ENCODE measurements around the gene TAPT1.

TAPT1 gene

DNA sequence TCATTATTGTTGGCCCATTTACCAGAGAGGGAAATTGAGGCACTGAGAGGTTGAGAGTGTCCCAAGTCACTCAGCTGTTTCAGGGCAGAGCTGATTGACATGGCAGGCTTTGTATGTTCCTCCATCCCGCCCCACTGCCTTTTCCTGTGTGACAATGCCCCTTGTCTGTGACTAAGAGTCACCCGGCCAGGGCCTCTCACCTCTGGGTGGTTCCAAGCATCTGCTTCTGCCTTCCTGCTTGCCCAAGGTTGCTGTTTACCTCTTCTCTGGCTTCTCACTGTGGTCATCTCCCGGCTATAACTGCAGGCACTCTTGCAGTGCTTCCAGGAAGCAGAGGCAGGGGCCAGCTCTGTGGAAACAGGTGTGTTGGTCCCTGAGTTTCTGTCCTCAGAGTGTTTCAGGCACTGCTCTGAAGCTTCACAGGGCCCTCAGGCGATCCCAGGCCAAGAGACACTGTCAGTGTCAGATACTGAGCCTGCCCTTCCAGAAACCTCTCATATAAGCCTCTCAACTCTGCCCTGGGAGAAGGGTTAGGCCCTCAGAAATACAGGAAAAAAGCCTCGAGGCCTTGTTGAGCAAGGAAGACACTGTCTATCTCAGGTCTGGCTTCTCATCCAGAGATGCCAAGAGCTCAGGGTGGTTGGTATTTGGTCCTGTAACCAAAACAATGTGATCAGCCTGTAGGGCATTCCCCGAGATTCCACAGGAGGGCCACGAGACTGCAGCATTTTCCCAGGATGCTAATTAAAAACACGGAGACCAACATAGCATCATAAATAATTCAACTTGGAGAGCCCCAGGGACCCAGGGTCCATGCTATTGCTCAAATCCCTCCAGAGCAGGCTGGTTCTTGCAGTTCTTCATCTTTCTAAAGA is 100.5 kb downstream of the TAPT1 start:
- no peak for DNase-seq

DNA sequence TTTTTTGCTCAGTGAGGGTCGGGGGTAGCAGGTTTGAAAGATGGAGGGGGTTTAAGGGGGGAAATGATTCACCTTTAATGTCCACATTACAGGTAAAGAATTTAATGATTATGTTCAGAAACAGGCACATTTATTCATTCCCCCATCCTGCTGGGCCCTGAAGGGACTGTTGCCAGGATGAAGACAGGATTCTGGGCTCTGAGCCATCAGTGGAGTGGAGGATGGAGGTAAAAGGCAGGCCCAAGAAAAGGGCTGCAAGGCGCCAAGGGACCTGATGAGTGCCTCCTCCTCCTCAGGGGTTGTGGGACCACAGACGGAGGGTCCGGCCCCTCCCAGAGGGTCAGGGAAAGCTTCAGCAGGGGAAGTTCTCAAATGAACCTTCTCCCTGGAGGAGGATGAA is 102.0 kb downstream of the TAPT1 start:
- no peak for DNase-seq

DNA sequence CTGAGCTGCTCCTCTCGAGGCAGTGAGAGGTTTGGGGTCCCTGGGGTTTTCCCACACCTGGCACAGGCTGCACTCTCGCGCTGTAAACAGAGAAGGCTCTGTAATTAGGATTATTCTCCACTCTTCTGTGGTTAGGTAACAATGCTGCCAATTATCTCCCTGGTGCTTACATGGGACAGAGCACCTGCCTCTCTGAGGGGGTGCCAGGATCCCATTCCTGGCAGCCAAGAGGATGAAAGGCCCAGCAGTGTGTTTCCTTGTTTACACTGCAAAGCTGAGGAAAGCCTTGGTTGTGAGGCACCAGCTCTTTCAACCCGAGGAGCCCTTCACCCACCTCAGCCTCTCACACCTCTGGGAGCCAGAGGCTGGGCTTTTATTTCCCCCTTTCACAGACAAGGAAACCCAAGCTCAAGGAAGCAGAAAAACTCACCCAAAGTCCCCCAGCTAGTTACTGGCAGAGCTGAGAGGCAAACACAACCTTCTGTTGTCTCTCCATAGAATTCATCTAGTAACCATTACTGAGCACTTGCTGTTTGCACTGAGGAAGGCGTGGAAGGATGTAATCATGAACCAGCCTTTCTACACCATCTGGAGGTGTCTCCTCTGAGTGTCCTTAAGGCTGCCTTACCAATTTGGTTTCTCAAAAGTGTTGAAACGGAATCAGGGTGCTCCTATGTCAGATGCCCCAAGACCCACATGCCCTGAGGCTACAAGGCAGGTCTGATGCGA is 102.8 kb downstream of the TAPT1 start:
- DNase-seq, result no peak

DNA sequence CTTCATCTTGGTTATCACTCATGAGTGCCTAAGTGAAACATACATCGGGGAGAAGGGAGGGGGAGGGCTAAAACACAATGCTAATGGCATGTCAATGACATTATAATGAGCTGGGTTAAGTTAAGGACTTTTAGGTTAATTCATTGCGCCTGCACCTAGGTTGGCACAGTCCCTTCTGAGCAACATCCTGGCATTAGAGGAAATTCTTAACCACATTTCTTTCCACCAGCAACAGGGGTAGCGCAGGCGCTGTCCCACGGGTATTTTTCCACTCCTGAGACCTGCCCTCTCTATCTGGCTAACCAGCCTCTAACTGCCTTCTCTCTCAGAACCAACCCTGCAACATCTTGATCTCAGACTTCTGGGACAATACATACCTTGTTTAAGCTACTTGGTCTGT is 103.5 kb downstream of the TAPT1 start:
- no peak for DNase-seq

DNA sequence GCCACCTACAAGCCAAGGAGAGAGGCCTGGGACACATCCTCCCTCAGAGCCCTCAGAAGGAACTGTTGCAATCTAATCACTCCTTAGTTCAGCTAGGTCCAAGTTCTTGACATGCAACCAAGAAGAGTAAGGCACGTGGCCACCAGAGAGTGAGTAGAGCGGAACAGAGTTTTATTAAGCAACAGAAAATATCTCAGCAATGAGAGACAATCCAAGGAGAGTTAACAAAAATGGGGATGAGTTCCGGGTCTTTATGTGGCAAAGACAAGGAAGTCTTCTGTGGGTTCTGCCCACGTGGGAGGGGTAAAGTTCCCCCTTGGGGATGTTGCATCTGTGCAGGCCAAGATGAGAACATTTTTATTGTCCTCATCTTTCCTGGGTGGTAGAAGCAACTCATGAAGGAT is 104.0 kb downstream of the TAPT1 start:
- no peak for DNase-seq

DNA sequence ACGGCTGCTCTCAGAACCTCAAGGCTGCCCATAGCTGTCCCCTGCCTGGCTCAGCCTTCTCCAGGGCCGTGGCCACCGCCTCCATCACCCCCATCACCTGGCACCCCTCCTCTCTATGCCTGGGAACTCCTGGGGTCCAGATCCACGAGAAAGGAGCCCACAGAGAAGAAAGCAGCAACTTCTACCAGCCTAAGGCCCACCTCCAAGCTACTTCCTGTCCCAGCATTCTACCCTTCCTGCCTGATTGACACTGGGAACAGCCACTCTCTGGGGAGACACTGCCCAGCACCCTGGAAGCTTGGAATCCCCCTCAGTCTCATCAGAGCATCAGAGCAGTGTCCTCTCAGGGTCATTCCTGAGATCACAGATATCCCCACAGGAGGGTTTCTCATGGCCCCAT is 105.6 kb downstream of the TAPT1 start:
- DNase-seq, result no peak

DNA sequence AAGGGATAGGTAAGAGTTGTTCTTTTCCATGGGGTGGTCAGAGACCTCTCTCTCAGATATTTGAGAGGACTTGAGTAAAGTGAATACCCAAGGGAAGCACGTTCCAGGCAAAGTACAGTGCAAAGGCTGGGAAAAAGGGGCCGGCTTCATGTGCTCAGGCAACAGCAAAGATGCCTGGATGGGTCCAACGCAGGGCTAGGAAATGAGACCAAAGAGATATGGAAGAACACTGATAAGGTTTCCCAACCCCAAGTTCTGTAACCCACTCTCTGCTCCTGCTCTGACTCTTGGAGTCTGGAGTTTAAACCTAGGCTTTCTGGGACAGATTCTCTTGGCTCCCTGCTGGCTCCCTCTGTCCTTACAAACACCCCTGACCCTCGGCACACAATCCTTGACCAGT is 106.3 kb downstream of the TAPT1 start:
- no peak for DNase-seq

DNA sequence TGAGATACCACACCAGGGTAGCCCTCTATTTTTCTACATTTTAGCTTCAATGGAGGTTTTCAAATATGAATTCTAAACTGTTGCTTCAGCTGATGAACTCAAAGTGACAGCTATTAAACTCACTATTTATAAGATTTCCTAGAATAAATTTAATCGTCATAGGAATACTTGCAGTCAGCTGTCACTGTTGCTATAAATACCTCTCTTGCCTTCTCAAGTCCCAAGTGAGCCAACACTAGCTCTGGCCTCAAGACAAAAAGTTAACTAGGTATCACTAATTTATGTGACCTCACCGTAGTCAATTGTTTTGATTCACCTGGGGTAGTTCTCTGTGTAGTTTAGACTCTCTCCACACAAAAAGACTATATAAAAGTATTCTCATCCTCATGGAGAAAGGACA is 108.2 kb downstream of the TAPT1 start:
- no peak for DNase-seq

DNA sequence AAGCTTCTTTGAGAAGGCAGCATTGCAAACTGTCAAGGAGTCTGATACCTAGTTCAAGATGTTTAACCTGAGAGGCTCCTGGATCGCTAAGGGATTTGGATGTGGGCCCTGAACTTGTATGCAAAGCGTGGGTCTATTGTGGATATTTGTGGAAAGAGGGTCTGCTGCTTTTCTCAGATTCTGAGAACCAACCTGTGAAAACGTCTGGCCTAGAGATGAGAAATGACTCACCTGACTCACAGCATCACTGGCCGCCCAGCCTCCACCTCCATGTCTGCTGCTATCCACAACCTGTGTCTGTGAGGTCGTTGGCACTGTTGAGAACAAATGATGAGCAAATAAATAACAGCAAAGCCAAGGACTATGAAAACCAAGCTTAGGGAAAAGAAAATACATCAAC is 109.1 kb downstream of the TAPT1 start:
- no peak for DNase-seq

DNA sequence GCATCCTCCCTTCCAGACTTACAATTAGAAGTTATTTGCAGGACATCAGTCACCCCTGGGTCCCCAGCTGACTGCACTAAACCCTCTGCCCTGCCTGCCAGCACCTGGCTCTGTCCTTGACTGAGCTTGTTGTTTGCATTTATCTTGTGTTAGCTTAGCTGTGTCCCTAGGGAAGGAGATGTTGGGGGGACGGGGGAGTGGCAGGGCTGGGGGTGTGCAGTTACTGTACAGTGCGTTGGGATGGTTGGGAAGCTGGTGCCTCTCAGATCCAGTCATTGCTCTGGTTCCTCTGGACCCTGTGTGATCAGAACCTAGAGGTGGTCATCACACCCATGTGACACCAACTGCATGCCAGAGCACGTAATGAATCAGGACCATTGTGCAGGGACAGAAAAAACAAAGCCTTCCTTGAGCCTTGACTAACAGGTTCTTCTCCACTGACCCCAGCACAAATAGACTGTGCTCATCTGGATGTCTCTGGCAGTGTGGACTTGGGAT is 109.7 kb downstream of the TAPT1 start:
- no peak for DNase-seq

DNA sequence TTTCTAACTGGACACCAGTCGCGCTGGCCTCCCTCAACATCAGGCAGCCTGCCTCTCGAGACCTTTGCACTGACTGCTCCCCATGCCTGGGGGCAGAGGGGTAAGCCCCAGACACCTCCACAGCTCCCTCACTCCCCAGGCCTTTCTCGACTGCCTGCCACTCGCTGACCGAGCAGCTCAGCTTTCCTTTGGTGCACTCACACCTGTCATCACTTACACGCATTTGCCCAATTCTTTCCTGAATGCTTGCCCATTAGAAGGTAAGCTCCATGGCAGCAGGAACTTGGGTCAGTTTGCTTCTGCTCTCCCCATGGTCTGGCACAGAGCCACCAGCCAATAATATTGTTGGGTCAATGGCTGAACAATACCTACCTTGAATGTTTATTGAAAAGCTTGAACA is 110.3 kb downstream of the TAPT1 start:
- DNase-seq, result no peak

DNA sequence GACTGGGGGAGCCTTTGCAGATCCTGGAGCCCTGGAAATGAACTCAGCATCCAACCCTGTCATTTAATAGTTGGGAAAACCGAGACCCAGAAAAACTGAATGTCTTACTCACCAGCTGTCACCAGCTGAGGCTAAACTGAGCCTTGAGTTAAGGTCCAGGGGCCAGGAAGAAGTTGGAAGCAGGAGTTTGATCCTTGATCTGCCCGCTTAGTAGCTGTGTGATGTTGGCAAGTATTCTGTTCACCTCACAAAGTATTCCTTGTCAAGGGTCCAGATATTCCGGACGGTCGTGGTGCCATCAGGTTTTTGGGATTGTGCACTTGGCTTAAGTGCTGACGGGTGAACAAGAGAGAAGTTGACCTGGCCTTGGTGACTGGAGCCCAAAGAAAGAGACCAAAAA is 111.7 kb downstream of the TAPT1 start:
- no peak for DNase-seq

DNA sequence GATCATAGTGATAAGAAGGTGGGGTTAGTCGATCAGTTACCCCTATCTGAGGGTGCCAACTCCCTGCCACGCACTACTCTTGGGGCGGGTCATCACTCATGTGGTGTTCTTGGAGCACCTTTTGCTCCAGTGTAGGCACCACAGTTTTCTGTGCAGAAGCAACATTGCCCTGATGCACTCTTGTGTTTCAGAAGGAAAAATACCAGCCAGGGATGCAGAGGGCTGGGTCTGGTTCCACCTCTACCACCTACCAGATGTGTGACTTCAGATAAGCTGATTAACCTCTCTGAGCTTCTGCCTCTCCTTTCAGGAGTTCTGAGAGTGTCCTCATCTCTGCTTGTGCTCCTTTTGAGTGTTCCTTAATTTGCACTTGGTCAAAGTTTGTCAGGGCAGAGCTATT is 112.5 kb downstream of the TAPT1 start:
- no peak for DNase-seq

DNA sequence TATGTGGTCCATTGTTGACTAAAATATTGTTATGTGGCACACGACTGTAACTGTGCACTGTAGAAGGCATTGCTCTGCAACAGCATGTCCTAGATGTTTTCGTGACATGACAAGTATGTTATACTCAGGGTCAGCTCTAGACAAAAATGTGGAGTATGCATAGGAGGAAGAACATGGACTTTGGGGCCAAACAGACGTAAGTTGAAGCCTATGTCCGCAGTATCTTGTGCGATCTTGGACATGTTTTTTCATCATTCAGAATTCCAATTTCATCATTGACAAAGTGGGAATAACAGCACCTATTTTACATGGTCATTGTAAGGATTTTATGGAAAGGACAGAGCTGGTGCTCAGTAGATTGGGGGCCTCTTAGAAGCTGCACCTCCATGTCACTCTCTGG is 114.7 kb downstream of the TAPT1 start:
- no peak for DNase-seq

DNA sequence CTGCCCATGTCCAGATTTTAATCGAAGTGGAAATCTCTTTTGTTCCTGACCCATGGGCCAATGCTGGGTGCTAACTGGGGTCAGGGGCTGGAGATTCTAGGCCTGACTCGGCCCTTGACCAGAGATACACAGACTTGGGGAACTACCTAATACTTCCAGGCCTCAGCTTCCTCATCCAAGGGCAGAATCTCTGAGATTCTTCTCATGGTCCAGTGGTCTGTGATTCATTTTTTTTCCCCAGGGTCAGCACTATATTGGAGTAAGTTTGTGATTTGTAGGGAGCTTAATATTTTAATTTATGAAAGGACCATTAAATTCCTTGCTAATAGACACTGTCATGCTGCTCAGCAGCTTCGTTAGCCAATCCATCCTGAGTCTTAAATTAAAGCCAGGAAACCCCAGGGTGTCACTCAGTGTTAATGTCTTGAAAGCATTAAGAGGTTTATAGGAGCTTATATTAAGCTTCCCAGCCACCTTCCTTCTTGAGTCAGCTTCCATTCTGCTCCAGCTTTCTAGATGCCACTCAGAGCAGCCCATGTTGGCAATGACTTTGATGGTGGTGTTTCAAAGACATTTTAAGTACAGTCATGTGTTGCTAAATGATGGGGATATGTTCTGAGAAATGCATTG is 115.5 kb downstream of the TAPT1 start:
- DNase-seq, result no peak
